IMR-90 (cell line): Measurements from ENCODE around the gene CAMTA2. TPM values are rescaled to one million over a fixed set of nuclear protein-coding genes. Genes with fewer than 3 reads are reported as not detected.

Experiments
- ATAC-seq: fragments of 200-7000 bp; cut with Tn5 transposase; 2 replicates; pipeline ENCODE4 v1.9.1; 2020; ENCODE audit warnings: low read depth, mild to moderate bottlenecking, moderate library complexity
- BruUV-seq: library from RNA; stranded (reverse); fragments of 400-500 nt; replicated peaks from 2 replicates; lab custom pipeline; 2021; lab: Mats Ljungman, UMichigan
- CTCF ChIA-PET: fragments of 300-600 bp; formaldehyde crosslinking; extraction: SDS; loops from one replicate; lab custom pipeline; 2021; ENCODE audit warnings: antibody characterized with exemption; lab: Yijun Ruan, JAX
- POLR2A ChIA-PET: fragments of 300-600 bp; sonication (Branson Sonifier 250); formaldehyde crosslinking; loops from one replicate; lab custom pipeline; 2022; ENCODE audit warnings: antibody characterized with exemption; ENCODE audit not compliant: unreplicated experiment; lab: Charles Lee
- DNase-seq: peaks from one replicate; pipeline ENCODE4 v3.0.0; 2013
- H2AFZ ChIP-seq: replicated peaks from 2 replicates; pipeline ENCODE3; 2013; ENCODE audit warnings: low read length, mild to moderate bottlenecking; ENCODE audit not compliant: poor library complexity
- H2AK5ac ChIP-seq: 2 replicates; pipeline ENCODE4 v1.6.1; 2013; ENCODE audit warnings: low read depth, low read length, inconsistent platforms
- H2AK9ac ChIP-seq: replicated peaks from 2 replicates; pipeline ENCODE3; 2013; ENCODE audit warnings: mild to moderate bottlenecking, low read depth, low read length, moderate library complexity; ENCODE audit not compliant: poor library complexity
- H2BK120ac ChIP-seq: 2 replicates; pipeline ENCODE4 v1.6.1; 2013; ENCODE audit warnings: low read depth, low read length, inconsistent platforms
- H2BK15ac ChIP-seq: 3 replicates; pipeline ENCODE4 v1.6.1; 2013; ENCODE audit warnings: low read depth, low read length, inconsistent platforms
- H2BK20ac ChIP-seq: 2 replicates; pipeline ENCODE4 v1.6.1; 2013; ENCODE audit warnings: low read depth, mild to moderate bottlenecking, inconsistent platforms, low read length, moderate library complexity
- H2BK5ac ChIP-seq: 2 replicates; pipeline ENCODE4 v1.6.1; 2013; ENCODE audit warnings: mild to moderate bottlenecking, low read depth, low read length, inconsistent platforms; ENCODE audit not compliant: poor library complexity, severe bottlenecking
- H3K14ac ChIP-seq: replicated peaks from 2 replicates; pipeline ENCODE4 v1.6.1; 2013; ENCODE audit warnings: low read depth, low read length, inconsistent platforms
- H3K18ac ChIP-seq: 2 replicates; pipeline ENCODE4 v1.6.1; 2013; ENCODE audit warnings: low read depth, low read length, control low read depth
- H3K23ac ChIP-seq: 2 replicates; pipeline ENCODE4 v1.6.1; 2013; ENCODE audit warnings: low read depth, low read length, inconsistent platforms
- H3K27ac ChIP-seq: 2 replicates; pipeline ENCODE4 v1.5.1; 2013; ENCODE audit warnings: mild to moderate bottlenecking, control low read depth, low read length; ENCODE audit not compliant: insufficient read depth
- H3K27me3 ChIP-seq: 2 replicates; pipeline ENCODE4 v1.6.1; 2013; ENCODE audit warnings: low read length; ENCODE audit not compliant: control insufficient read depth, insufficient read depth
- H3K36me3 ChIP-seq: 2 replicates; pipeline ENCODE4 v1.6.1; 2013; ENCODE audit warnings: low read length, mixed read lengths; ENCODE audit not compliant: control insufficient read depth, insufficient read depth
- H3K4ac ChIP-seq: 2 replicates; pipeline ENCODE4 v1.6.1; 2013; ENCODE audit warnings: low read depth, low read length, inconsistent platforms
- H3K4me1 ChIP-seq: 2 replicates; pipeline ENCODE4 v1.6.1; 2013; ENCODE audit warnings: low read length, mixed read lengths; ENCODE audit not compliant: control insufficient read depth, insufficient read depth
- H3K4me2 ChIP-seq: 2 replicates; pipeline ENCODE4 v1.6.1; 2013; ENCODE audit warnings: low read depth, mild to moderate bottlenecking, control low read depth, low read length, moderate library complexity
- H3K4me3 ChIP-seq: 2 replicates; pipeline ENCODE4 v1.5.1; 2013; ENCODE audit warnings: low read depth, mild to moderate bottlenecking, control low read depth, low read length, moderate library complexity; ENCODE audit not compliant: insufficient read depth
- H3K56ac ChIP-seq: 2 replicates; pipeline ENCODE4 v1.6.1; 2013; ENCODE audit warnings: low read length, inconsistent platforms; ENCODE audit not compliant: insufficient read depth; ENCODE audit errors: extremely low read depth
- H3K79me1 ChIP-seq, 2 experiments: 2 replicates each; pipeline ENCODE4 v1.6.1; 2013; ENCODE audit warnings: low read length in 2 of 2, inconsistent platforms in 1 of 2, low read depth in 1 of 2
- H3K9ac ChIP-seq: 2 replicates; pipeline ENCODE4 v1.6.1; 2013; ENCODE audit warnings: low read depth, low read length, control low read depth
- H3K9me1 ChIP-seq: 2 replicates; pipeline ENCODE4 v1.6.1; 2013; ENCODE audit warnings: low read length, inconsistent platforms; ENCODE audit not compliant: insufficient read depth
- H3K9me3 ChIP-seq: 2 replicates; pipeline ENCODE4 v1.6.1; 2013; ENCODE audit warnings: low read length; ENCODE audit not compliant: control insufficient read depth, insufficient read depth
- H4K20me1 ChIP-seq: 2 replicates; pipeline ENCODE4 v1.6.1; 2013; ENCODE audit warnings: low read length, inconsistent platforms; ENCODE audit not compliant: insufficient read depth
- H4K5ac ChIP-seq: 2 replicates; pipeline ENCODE4 v1.6.1; 2013; ENCODE audit warnings: mild to moderate bottlenecking, low read depth, low read length, control low read depth
- H4K8ac ChIP-seq, 2 experiments: 2 replicates each; pipeline ENCODE4 v1.6.1; 2013; ENCODE audit warnings: low read depth in 2 of 2, low read length in 2 of 2, control low read depth in 1 of 2, inconsistent platforms in 1 of 2
- H4K91ac ChIP-seq: 2 replicates; pipeline ENCODE4 v1.6.1; 2013; ENCODE audit warnings: low read depth, low read length, inconsistent platforms; ENCODE audit not compliant: insufficient read depth
- CEBPB ChIP-seq: IDR thresholded peaks from 2 replicates; pipeline ENCODE4 v1.6.1; 2012; ENCODE audit warnings: low read depth, low read length, improper control_type of control experiment
- MXI1 ChIP-seq: IDR thresholded peaks from 2 replicates; pipeline ENCODE4 v1.6.1; 2012; ENCODE audit warnings: low read depth, mild to moderate bottlenecking, low read length, moderate library complexity, borderline replicate concordance
- POLR2A ChIP-seq: IDR thresholded peaks from 2 replicates; pipeline ENCODE4 v1.6.1; 2012; ENCODE audit warnings: mild to moderate bottlenecking, low read depth, low read length
- RAD21 ChIP-seq: IDR thresholded peaks from 2 replicates; pipeline ENCODE4 v1.6.1; 2012; ENCODE audit warnings: low read length, improper control_type of control experiment
- RCOR1 ChIP-seq: IDR thresholded peaks from 2 replicates; pipeline ENCODE4 v1.6.1; 2012; ENCODE audit warnings: mild to moderate bottlenecking, low read length, improper control_type of control experiment; ENCODE audit not compliant: insufficient replicate concordance
- WGBS, 2 experiments: methylation state at CpG; one replicate each; pipeline versions ENCODE4 v1.1.5 to v1.1.7; 2013; ENCODE audit warnings: missing lambda C conversion rate in 2 of 2; ENCODE audit not compliant: insufficient read length in 1 of 2; ENCODE audit errors: extremely low coverage in 2 of 2; 5-methylcytosine and 5-hydroxymethylcytosine counted together
- dilution Hi-C: fragments of 300-500 bp; cut with HindIII; formaldehyde crosslinking; loops from one replicate; pipeline ENCODE4 v1.14.3; 2018; ENCODE audit warnings: low sequenced_read_pairs; ENCODE audit not compliant: unreplicated experiment
- in situ Hi-C: fragments of 300-500 bp; cut with MboI; formaldehyde crosslinking; loops from 3 replicates; pipeline ENCODE4 v1.14.3; 2019; ENCODE audit warnings: low sequenced_read_pairs, inconsistent platforms, mixed read lengths
- intact Hi-C: fragments of 100-400 bp; cut with micrococcal nuclease; formaldehyde crosslinking; loops from 2 replicates; pipeline ENCODE4 v1.10.0; 2022
- polyA plus RNA-seq, 3 experiments: library from polyadenylated mRNA; depleted of rRNA; stranded (reverse); fragments of >200 nt; gene quantifications; 2 replicates each; pipeline ENCODE4 v1.2.3, GENCODE V29; 2012; ENCODE audit warnings: low replicate concordance in 1 of 3
- total RNA-seq: library from RNA; depleted of rRNA; stranded (reverse); fragments of >200 nt; gene quantifications from 2 replicates; pipeline ENCODE4 v1.2.3, GENCODE V29; 2012
- TF ChIP-seq, protein P1 (sequence below): fragments of 150-350 bp; IDR thresholded peaks from 2 replicates; pipeline ENCODE4 v1.6.1; 2017; ENCODE audit warnings: mild to moderate bottlenecking, antibody characterized with exemption, low read length, low read depth

The CAMTA2 gene
- total and polyA plus RNA-seq, 2 of the 4 experiments (the other 2 are of a cell fraction) = 1.4 to 54.7 TPM

DNA sequence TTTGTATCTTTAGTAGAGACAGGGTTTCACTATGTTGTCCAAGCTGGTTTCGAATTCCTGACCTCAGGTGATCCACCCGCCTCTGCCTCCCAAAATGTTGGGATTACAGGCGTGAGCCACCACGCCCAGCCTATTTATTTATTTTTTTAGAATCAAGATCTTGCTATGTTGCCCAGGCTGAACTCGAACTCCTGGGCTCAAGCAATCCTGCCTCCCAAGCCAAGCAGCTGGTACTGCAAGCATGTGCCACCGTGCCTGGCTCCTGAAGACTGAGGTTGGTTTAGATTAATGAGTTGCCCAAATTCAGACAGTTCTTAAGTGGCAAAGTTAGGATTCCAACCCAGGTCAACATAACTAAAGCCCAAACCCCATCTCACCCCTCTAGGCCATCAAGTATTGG lies 39.8 kb upstream of the CAMTA2 start:
- BruUV-seq = no TSS peak
- H2BK5ac ChIP-seq = no peak overlapping the region
- no peaks in the 10 kb centered on the region for H3K27me3 ChIP-seq
- H3K36me3 ChIP-seq = peaks cover 16% of the 10 kb centered on the region
- no peaks in the 10 kb centered on the region for H3K4me1 ChIP-seq
- H3K4me2 ChIP-seq = no peak overlapping the region
- H3K9ac ChIP-seq = no peak overlapping the region
- DNase-seq (no peak), ATAC-seq (no peak)
- no peak overlapping the region for H3K14ac ChIP-seq
- no peak overlapping the region for H2BK120ac ChIP-seq
- H2BK15ac ChIP-seq = no peak overlapping the region
- peaks cover 4% of the 10 kb centered on the region for H3K9me1 ChIP-seq
- intact Hi-C loops = no loop called here
- H4K5ac ChIP-seq = no peak overlapping the region
- H2AFZ ChIP-seq = no peak overlapping the region
- H2AK5ac ChIP-seq = no peak overlapping the region
- H2BK20ac ChIP-seq = no peak overlapping the region
- no peak overlapping the region for H3K4me3 ChIP-seq
- H4K20me1 ChIP-seq = peaks cover 9% of the 10 kb centered on the region; the same call in 1 of the 2 replicates
- in situ Hi-C loops = no loop called here
- H4K91ac ChIP-seq = no peak overlapping the region
- POLR2A ChIA-PET = no interaction called here
- no peaks in the 10 kb centered on the region for H3K79me1 ChIP-seq
- no peak overlapping the region for H3K56ac ChIP-seq
- 96% methylated on average over 4 of the region's 6 CpGs; no CpG with 5 or more reads in 1 of the 2 experiments for WGBS, 2 experiments
- H3K18ac ChIP-seq = no peak overlapping the region
- no peak overlapping the region for H4K8ac ChIP-seq
- H3K27ac ChIP-seq = no peak overlapping the region
- TF ChIP-seq RCOR1 (no peak), RAD21 (no peak), MXI1 (no peak), POLR2A (no peak), CEBPB (no peak)
- TF ChIP-seq, protein P1, sequence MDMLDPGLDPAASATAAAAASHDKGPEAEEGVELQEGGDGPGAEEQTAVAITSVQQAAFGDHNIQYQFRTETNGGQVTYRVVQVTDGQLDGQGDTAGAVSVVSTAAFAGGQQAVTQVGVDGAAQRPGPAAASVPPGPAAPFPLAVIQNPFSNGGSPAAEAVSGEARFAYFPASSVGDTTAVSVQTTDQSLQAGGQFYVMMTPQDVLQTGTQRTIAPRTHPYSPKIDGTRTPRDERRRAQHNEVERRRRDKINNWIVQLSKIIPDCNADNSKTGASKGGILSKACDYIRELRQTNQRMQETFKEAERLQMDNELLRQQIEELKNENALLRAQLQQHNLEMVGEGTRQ = no peak
- no peaks in the 10 kb centered on the region for H3K9me3 ChIP-seq
- no peak overlapping the region for H3K4ac ChIP-seq
- no peak overlapping the region for H3K23ac ChIP-seq
- CTCF ChIA-PET = interaction anchor here (0.5 kb wide), 1 partner anchor 40 kb away, joined by 8 read pairs; no protein-coding TSS in a partner anchor
- dilution Hi-C loops = no loop called here
- H2AK9ac ChIP-seq = no peak overlapping the region
